ENCODE results near the gene ADGRA3.

- TF ChIP-seq POLR2AphosphoS5 (IDR thresholded peaks at IDR 0.05; ENCODE audit: low read depth, low read length) (no peak), TAF1 (IDR thresholded peaks at IDR 0.05; ENCODE audit: borderline replicate concordance, insufficient read depth, low read length) (no peak), REST (IDR thresholded peaks at IDR 0.05; ENCODE audit: insufficient read depth in 1 of 2, low read depth in 2 of 2, low read length in 2 of 2) (no peak), SIN3A (IDR thresholded peaks at IDR 0.05; ENCODE audit: borderline replicate concordance, insufficient read depth, low read length) (no peak)
Measured at GRCh38 chr4:22534374-22534773, 18.5 kb upstream of the ADGRA3 start.
